ENCODE data around the gene ZNF778.
A peak's percentile ranks its signal among the peaks of the same experiment; 100 is the strongest.
"Not testable (repeated sequence)": the region's sequence is repeated elsewhere in the genome, so short reads cannot be mapped to it uniquely, and the experiment has no call there.

ZNF778 gene

GRCh38 chr16:89256651-89257254 lies 39.2 kb downstream of the ZNF778 start:
- H3K4me3 ChIP-seq (ENCODE audit: low read length) = peak overlapping the region; percentile 23; the same call in 1 of the 2 replicates
- TF ChIP-seq ZNF274 (IDR thresholded peaks at IDR 0.05; ENCODE audit: low read depth, low read length) = no peak

GRCh38 chr16:89257281-89257731 lies 39.8 kb downstream of the ZNF778 start:
- TF ChIP-seq ZNF274 (IDR thresholded peaks at IDR 0.05; ENCODE audit: low read depth, low read length) = no peak
- peak overlapping the region; percentile 23; the same call in 1 of the 2 replicates for H3K4me3 ChIP-seq (ENCODE audit: low read length)

- H3K4me3 ChIP-seq (ENCODE audit: low read length) = no peak overlapping the region; the same call in 1 of the 2 replicates
- no peak for TF ChIP-seq ZNF274 (IDR thresholded peaks at IDR 0.05; ENCODE audit: low read depth, low read length)
Measured at GRCh38 chr16:89257757-89258465, 40.4 kb downstream of the ZNF778 start.

GRCh38 chr16:89259901-89260300 lies 42.4 kb downstream of the ZNF778 start:
- not testable (repeated sequence) for H3K4me3 ChIP-seq (ENCODE audit: low read length)

- TF ChIP-seq ZNF274 (IDR thresholded peaks at IDR 0.05; ENCODE audit: low read depth, low read length) = no peak
- H3K4me3 ChIP-seq (ENCODE audit: low read length) = no peak overlapping the region
Measured at GRCh38 chr16:89261691-89262563, 44.4 kb downstream of the ZNF778 start.

- TF ChIP-seq ZNF274 (IDR thresholded peaks at IDR 0.05; ENCODE audit: low read depth, low read length) = no peak
Measured at GRCh38 chr16:89264800-89265550, 47.5 kb downstream of the ZNF778 start.

GRCh38 chr16:89265647-89266046 lies 48.1 kb downstream of the ZNF778 start:
- no peak overlapping the region for H3K4me3 ChIP-seq (ENCODE audit: low read length)
- TF ChIP-seq ZNF274 (IDR thresholded peaks at IDR 0.05; ENCODE audit: low read depth, low read length) = no peak

More at GRCh38 chr16:89264800-89265550, 47.5 kb downstream of the ZNF778 start:
- H3K4me3 ChIP-seq (ENCODE audit: low read length) = no peak overlapping the region

GRCh38 chr16:89266521-89267134 lies 49.1 kb downstream of the ZNF778 start:
- no peak overlapping the region for H3K4me3 ChIP-seq (ENCODE audit: low read length)
- TF ChIP-seq ZNF274 (IDR thresholded peaks at IDR 0.05; ENCODE audit: low read depth, low read length) = no peak

- H3K4me3 ChIP-seq (ENCODE audit: low read length) = not testable (repeated sequence)
Measured at GRCh38 chr16:89267746-89268145, 50.2 kb downstream of the ZNF778 start.

- H3K4me3 ChIP-seq (ENCODE audit: low read length) = no peak overlapping the region
- no peak for TF ChIP-seq ZNF274 (IDR thresholded peaks at IDR 0.05; ENCODE audit: low read depth, low read length)
Measured at GRCh38 chr16:89268585-89268984, 51.1 kb downstream of the ZNF778 start.

- TF ChIP-seq ZNF274 (IDR thresholded peaks at IDR 0.05; ENCODE audit: low read depth, low read length) = no peak
- no peak overlapping the region for H3K4me3 ChIP-seq (ENCODE audit: low read length)
Measured at GRCh38 chr16:89268987-89269735, 51.7 kb downstream of the ZNF778 start.

- TF ChIP-seq ZNF274 (IDR thresholded peaks at IDR 0.05; ENCODE audit: low read depth, low read length) = no peak
- no peak overlapping the region for H3K4me3 ChIP-seq (ENCODE audit: low read length)
Measured at GRCh38 chr16:89269805-89270665, 52.5 kb downstream of the ZNF778 start.
